Osteocyte (in vitro differentiated cells): ENCODE measurements around the gene UGT1A9. TPM values are rescaled to one million over a fixed set of nuclear protein-coding genes. Genes with fewer than 3 reads are reported as not detected.

Experiments used
- DNase-seq: peaks from one replicate; pipeline ENCODE4 v3.0.0; 2021; ENCODE audit warnings: mixed read lengths; ENCODE audit not compliant: unreplicated experiment; ENCODE audit errors: extremely low spot score
- H3K27ac Mint-ChIP-seq: one replicate; pipeline ENCODE4 v1.8.0; 2021; ENCODE audit warnings: mild to moderate bottlenecking, mixed read lengths; ENCODE audit not compliant: unreplicated experiment
- H3K27me3 Mint-ChIP-seq: one replicate; pipeline ENCODE4 v1.8.0; 2021; ENCODE audit warnings: mixed read lengths; ENCODE audit not compliant: unreplicated experiment
- H3K36me3 Mint-ChIP-seq: one replicate; pipeline ENCODE4 v1.8.0; 2021; ENCODE audit warnings: mixed read lengths; ENCODE audit not compliant: unreplicated experiment
- H3K4me1 Mint-ChIP-seq: one replicate; pipeline ENCODE4 v1.8.0; 2021; ENCODE audit warnings: mixed read lengths; ENCODE audit not compliant: unreplicated experiment
- H3K4me3 Mint-ChIP-seq: one replicate; pipeline ENCODE4 v1.8.0; 2021; ENCODE audit warnings: mild to moderate bottlenecking, moderate library complexity, mixed read lengths; ENCODE audit not compliant: unreplicated experiment
- H3K9me3 Mint-ChIP-seq: one replicate; pipeline ENCODE4 v1.8.0; 2021; ENCODE audit warnings: mixed read lengths; ENCODE audit not compliant: unreplicated experiment
- CTCF ChIP-seq: fragments of 200-600 bp; sonication (generic); IDR thresholded peaks from 2 replicates; pipeline ENCODE4 v1.5.0; 2021; ENCODE audit warnings: antibody characterized with exemption, mild to moderate bottlenecking, moderate library complexity
- total RNA-seq: library from RNA; stranded (reverse); gene quantifications from 2 replicates; pipeline ENCODE4 v1.2.1, GENCODE V29; 2021

Gene UGT1A9
- total RNA-seq, 1 donor from 2014 or later: not detected

DNA sequence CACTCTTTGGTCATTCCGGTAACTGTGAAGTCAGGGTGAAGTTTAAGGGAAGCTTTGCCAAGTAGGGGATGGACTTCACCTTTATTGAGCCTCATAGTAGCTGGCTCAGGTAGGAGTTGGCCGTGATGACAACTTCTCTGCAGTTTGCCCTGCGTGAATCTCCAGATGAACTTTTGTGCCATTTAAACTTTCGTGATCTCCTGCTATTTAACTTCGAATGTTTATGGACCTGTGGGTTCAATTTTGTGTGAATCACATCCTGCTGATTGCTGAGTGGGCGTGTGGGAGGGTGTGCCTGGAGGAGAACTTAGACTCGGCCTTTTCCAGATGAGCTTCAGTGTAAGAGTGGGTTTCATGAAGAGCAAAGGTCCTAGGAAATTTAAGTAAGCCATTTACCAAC is 92.6 kb downstream of the UGT1A9 start:
- H3K27ac Mint-ChIP-seq: no peak overlapping the region
- no peak overlapping the region for H3K4me3 Mint-ChIP-seq
- DNase-seq: no peak
- H3K4me1 Mint-ChIP-seq: peaks cover 5% of the 10 kb centered on the region
- peaks cover 32% of the 10 kb centered on the region for H3K27me3 Mint-ChIP-seq
- H3K9me3 Mint-ChIP-seq: no peaks in the 10 kb centered on the region
- TF ChIP-seq CTCF: no peak
- H3K36me3 Mint-ChIP-seq: no peaks in the 10 kb centered on the region

DNA sequence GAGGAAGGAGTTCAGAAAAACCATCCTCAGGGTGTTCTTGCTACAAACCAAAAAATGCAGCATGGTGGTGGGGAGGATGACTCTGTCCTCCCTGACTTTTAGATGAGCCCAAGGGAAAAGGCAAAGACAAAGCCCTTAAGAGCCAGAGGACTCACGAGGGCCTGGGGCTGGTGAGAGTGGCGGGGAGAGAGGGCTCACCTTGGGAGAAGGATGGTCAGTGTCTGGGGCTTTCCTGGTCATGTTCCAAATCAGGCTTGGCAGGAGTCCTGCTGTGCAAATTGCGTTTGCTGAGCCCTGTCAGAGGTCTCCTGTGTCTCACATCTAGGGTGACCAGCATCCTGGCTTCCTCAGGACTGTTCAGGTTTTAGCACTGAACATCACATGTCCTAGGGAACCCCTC is 93.1 kb downstream of the UGT1A9 start:
- Mint-ChIP-seq H3K36me3 (no peaks in the 10 kb centered on the region), H3K4me1 (peaks cover 5% of the 10 kb centered on the region), H3K27ac (no peak overlapping the region)

DNA sequence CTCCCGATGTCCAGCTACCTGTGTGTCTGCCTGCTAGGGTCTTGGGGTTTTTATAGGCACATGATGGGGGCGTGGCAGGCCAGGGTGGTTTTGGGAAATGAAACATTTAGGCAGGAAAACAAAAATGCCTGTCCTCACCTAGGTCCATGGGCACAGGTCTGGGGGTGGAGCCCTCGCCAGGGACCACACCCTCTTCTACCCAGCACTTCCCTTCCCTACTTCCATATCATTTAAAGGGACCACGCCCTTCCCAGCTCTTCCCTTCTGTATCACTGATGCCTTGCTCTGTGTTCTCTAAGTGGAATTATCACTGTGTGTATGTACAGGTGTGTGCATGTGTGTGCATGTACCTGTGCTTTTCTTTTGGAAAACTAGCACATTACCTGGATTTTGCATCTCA is 94.7 kb downstream of the UGT1A9 start:
- no peaks in the 10 kb centered on the region for H3K9me3 Mint-ChIP-seq
- H3K27ac Mint-ChIP-seq: no peak overlapping the region
- H3K4me3 Mint-ChIP-seq: no peak overlapping the region
- peaks cover 5% of the 10 kb centered on the region for H3K4me1 Mint-ChIP-seq
- TF ChIP-seq CTCF: no peak
- DNase-seq: no peak
- no peaks in the 10 kb centered on the region for H3K36me3 Mint-ChIP-seq
- H3K27me3 Mint-ChIP-seq: peaks cover 27% of the 10 kb centered on the region

More for the DNA sequence above, 93.1 kb downstream of the UGT1A9 start:
- H3K27me3 Mint-ChIP-seq: peaks cover 34% of the 10 kb centered on the region
- DNase-seq: no peak
- H3K4me3 Mint-ChIP-seq: no peak overlapping the region
- no peaks in the 10 kb centered on the region for H3K9me3 Mint-ChIP-seq
- no peak for TF ChIP-seq CTCF

DNA sequence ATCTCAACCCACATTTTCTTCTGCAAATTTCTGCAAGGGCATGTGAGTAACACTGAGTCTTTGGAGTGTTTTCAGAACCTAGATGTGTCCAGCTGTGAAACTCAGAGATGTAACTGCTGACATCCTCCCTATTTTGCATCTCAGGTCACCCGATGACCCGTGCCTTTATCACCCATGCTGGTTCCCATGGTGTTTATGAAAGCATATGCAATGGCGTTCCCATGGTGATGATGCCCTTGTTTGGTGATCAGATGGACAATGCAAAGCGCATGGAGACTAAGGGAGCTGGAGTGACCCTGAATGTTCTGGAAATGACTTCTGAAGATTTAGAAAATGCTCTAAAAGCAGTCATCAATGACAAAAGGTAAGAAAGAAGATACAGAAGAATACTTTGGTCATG is 96.4 kb downstream of the UGT1A9 start:
- no peaks in the 10 kb centered on the region for H3K36me3 Mint-ChIP-seq
- peaks cover 5% of the 10 kb centered on the region for H3K4me1 Mint-ChIP-seq
- H3K9me3 Mint-ChIP-seq: no peaks in the 10 kb centered on the region
- peaks cover 25% of the 10 kb centered on the region for H3K27me3 Mint-ChIP-seq
- H3K4me3 Mint-ChIP-seq: no peak overlapping the region
- no peak overlapping the region for H3K27ac Mint-ChIP-seq
- no peak for TF ChIP-seq CTCF
- no peak for DNase-seq

DNA sequence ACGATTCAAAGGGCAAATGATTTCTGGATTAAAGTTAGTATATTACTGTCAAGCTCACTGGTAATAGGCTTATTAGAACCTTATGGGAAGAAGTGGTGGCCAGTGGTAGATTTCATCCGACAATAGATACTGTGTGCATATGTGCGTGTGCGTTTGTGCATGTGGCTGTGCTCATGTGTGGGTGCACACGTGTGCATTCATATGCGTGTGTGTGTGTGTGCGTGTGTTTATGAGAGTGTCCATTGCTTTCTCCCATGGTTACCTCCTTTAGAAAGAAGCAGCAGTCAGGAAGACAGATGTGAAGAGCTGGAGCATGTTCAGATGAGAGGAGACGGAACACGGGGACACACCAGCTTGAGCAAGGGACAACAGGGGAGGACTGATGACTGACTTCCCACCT is 97.6 kb downstream of the UGT1A9 start:
- Mint-ChIP-seq H3K27me3 (peaks cover 20% of the 10 kb centered on the region), H3K4me3 (no peak overlapping the region), H3K27ac (no peak overlapping the region), H3K36me3 (no peaks in the 10 kb centered on the region), H3K4me1 (peaks cover 4% of the 10 kb centered on the region), H3K9me3 (no peaks in the 10 kb centered on the region)
- DNase-seq: no peak
- TF ChIP-seq CTCF: no peak
